ENCODE results near the gene ARL14EPL.

ARL14EPL gene

DNA sequence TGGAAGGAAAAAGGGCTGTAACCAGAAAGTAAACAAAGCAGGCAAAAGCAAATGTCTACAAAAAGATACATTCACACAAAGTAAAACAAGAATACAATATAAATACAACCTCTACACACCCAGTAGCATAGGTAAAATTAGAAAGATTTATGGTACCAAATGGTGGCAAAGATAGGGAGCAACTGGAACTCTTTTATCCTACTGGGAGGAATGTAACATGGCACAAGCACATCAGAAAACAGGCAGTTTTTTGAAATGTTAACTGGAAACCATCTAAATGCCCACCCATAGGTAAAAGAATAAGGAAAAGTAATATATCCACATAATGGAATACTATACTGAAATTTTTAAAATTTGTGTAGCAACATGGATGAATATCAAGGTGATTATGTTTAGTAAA, 8.7 kb upstream of the ARL14EPL start:
- TF ChIP-seq, protein P1, sequence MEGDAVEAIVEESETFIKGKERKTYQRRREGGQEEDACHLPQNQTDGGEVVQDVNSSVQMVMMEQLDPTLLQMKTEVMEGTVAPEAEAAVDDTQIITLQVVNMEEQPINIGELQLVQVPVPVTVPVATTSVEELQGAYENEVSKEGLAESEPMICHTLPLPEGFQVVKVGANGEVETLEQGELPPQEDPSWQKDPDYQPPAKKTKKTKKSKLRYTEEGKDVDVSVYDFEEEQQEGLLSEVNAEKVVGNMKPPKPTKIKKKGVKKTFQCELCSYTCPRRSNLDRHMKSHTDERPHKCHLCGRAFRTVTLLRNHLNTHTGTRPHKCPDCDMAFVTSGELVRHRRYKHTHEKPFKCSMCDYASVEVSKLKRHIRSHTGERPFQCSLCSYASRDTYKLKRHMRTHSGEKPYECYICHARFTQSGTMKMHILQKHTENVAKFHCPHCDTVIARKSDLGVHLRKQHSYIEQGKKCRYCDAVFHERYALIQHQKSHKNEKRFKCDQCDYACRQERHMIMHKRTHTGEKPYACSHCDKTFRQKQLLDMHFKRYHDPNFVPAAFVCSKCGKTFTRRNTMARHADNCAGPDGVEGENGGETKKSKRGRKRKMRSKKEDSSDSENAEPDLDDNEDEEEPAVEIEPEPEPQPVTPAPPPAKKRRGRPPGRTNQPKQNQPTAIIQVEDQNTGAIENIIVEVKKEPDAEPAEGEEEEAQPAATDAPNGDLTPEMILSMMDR (conservative IDR thresholded peaks at IDR 0.05; ENCODE audit: low read length): no peak
- TF ChIP-seq EZH2phosphoT487 (IDR thresholded peaks at IDR 0.05; ENCODE audit: borderline replicate concordance): no peak
- Histone ChIP-seq H3K4me1 (ENCODE audit: insufficient read depth, low read length, poor library complexity, severe bottlenecking) (no peaks in the 10 kb centered on the region), H3K4me2 (ENCODE audit: low read depth, low read length, poor library complexity, severe bottlenecking) (no peak overlapping the region), H3K4me3 (ENCODE audit: low read length, poor library complexity, severe bottlenecking) (no peak overlapping the region), H4K20me1 (ENCODE audit: insufficient read depth, low read length, poor library complexity, severe bottlenecking) (no peaks in the 10 kb centered on the region), H3K9me2 (replicated peaks; ENCODE audit: low read depth, low read length) (no peaks in the 10 kb centered on the region), H3F3A (ENCODE audit: low read depth) (no peaks in the 10 kb centered on the region), H3K9ac (ENCODE audit: low read depth, low read length, poor library complexity, severe bottlenecking) (no peak overlapping the region), H3K9me3 (ENCODE audit: insufficient read depth, low read depth, low read length) (no peaks in the 10 kb centered on the region), H3K36me3 (ENCODE audit: insufficient read depth, low read length) (no peaks in the 10 kb centered on the region), H3K27me3 (ENCODE audit: insufficient read depth, low read length, poor library complexity, severe bottlenecking) (no peaks in the 10 kb centered on the region), H2AFZ (ENCODE audit: low read length) (0 out of 2 replicates have a peak overlapping the region, but pooled peaks have one; percentile 36), H3K79me2 (ENCODE audit: insufficient read depth, low read length) (no peaks in the 10 kb centered on the region)

DNA sequence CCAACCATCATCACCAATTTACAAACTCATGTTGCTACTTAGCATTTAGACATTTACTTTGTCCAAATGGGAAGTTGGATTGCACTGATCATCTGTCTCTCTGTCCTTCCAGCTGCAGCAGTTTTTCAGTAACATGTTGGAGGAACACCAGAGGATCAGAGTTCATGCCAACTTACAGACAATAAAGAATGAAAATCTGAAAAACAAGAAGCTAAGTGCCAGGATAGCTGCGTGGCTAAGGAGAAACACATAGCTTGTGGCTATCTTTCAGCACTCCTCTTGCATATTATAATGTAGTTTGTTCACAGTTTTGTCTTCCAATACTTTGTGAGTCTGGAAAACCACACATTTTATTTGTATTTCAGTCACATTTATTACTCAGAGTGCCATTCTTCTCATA, 6.4 kb upstream of the ARL14EPL start:
- H3K79me2 ChIP-seq (ENCODE audit: insufficient read depth, low read length): no peaks in the 10 kb centered on the region
- H3K4me1 ChIP-seq (ENCODE audit: insufficient read depth, low read length, poor library complexity, severe bottlenecking): no peaks in the 10 kb centered on the region
- H3K36me3 ChIP-seq (ENCODE audit: insufficient read depth, low read length): no peaks in the 10 kb centered on the region
- H3K27me3 ChIP-seq (ENCODE audit: insufficient read depth, low read length, poor library complexity, severe bottlenecking): no peaks in the 10 kb centered on the region
- H3K4me2 ChIP-seq (ENCODE audit: low read depth, low read length, poor library complexity, severe bottlenecking): no peak overlapping the region
- no peak overlapping the region for H3K9ac ChIP-seq (ENCODE audit: low read depth, low read length, poor library complexity, severe bottlenecking)
- no peaks in the 10 kb centered on the region for H3K9me3 ChIP-seq (ENCODE audit: insufficient read depth, low read depth, low read length)
- H4K20me1 ChIP-seq (ENCODE audit: insufficient read depth, low read length, poor library complexity, severe bottlenecking): no peaks in the 10 kb centered on the region
- no peaks in the 10 kb centered on the region for H3K9me2 ChIP-seq (replicated peaks; ENCODE audit: low read depth, low read length)
- no peaks in the 10 kb centered on the region for H3F3A ChIP-seq (ENCODE audit: low read depth)
- TF ChIP-seq EZH2phosphoT487 (IDR thresholded peaks at IDR 0.05; ENCODE audit: borderline replicate concordance): no peak
- TF ChIP-seq, protein P1 (conservative IDR thresholded peaks at IDR 0.05; ENCODE audit: low read length): no peak
- no peak overlapping the region for H2AFZ ChIP-seq (ENCODE audit: low read length)
- H3K4me3 ChIP-seq (ENCODE audit: low read length, poor library complexity, severe bottlenecking): no peak overlapping the region

DNA sequence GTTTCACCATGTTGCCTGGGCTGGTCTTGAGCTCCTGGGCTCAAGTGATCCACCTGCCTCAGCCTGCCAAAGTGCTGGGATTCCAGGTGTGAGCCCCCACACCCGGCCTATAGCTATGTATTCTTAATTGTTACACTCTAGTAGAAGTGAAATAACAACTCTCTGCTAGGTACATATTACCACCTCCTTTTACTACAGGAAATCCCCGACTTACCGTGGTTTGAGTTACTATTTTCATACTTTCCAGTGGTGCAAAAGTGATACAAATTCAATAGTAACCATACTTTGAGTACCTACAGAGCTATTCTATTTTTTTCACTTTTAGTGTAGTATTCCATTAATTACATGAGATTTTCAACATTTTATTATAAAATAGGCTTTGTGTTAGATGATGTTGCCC, 719 bp downstream of the ARL14EPL start:
- Histone ChIP-seq H3K4me1 (ENCODE audit: insufficient read depth, low read length, poor library complexity, severe bottlenecking) (peaks cover 43% of the 10 kb centered on the region), H3K9me3 (ENCODE audit: insufficient read depth, low read depth, low read length) (no peaks in the 10 kb centered on the region), H2AFZ (ENCODE audit: low read length) (no peak overlapping the region), H3K27me3 (ENCODE audit: insufficient read depth, low read length, poor library complexity, severe bottlenecking) (no peaks in the 10 kb centered on the region), H3K4me3 (ENCODE audit: low read length, poor library complexity, severe bottlenecking) (no peak overlapping the region), H3K9me2 (replicated peaks; ENCODE audit: low read depth, low read length) (no peaks in the 10 kb centered on the region), H3K79me2 (ENCODE audit: insufficient read depth, low read length) (no peaks in the 10 kb centered on the region), H3K9ac (ENCODE audit: low read depth, low read length, poor library complexity, severe bottlenecking) (no peak overlapping the region), H3F3A (ENCODE audit: low read depth) (no peaks in the 10 kb centered on the region), H3K4me2 (ENCODE audit: low read depth, low read length, poor library complexity, severe bottlenecking) (peak overlapping the region; percentile 27), H3K36me3 (ENCODE audit: insufficient read depth, low read length) (no peaks in the 10 kb centered on the region), H4K20me1 (ENCODE audit: insufficient read depth, low read length, poor library complexity, severe bottlenecking) (no peaks in the 10 kb centered on the region)
- TF ChIP-seq EZH2phosphoT487 (IDR thresholded peaks at IDR 0.05; ENCODE audit: borderline replicate concordance): no peak
- TF ChIP-seq, protein P1 (conservative IDR thresholded peaks at IDR 0.05; ENCODE audit: low read length): no peak

All from Loucy (cell line).